GM12878 (cell line): ENCODE measurements around the gene GRIA4. TPM values are rescaled to one million over a fixed set of nuclear protein-coding genes. Genes with fewer than 3 reads are reported as not detected.

Experiments
- CREB1 ChIP-seq: IDR thresholded peaks from 2 replicates; pipeline ENCODE4 v1.6.1; 2012; ENCODE audit warnings: low read depth, mild to moderate bottlenecking, inconsistent platforms
- MYB ChIP-seq: fragments of 150-350 bp; IDR thresholded peaks from 2 replicates; pipeline ENCODE4 v1.6.1; 2014; ENCODE audit warnings: mild to moderate bottlenecking, low read depth, low read length, borderline replicate concordance
- NBN ChIP-seq: fragments of 450-650 bp; IDR thresholded peaks from 2 replicates; pipeline ENCODE4 v1.6.1; 2016
- polyA plus RNA-seq, 11 experiments: library from polyadenylated mRNA; depleted of rRNA in 4 of 11; unstranded in 6 of 11; stranded (reverse) in 5 of 11; fragments of >200 nt; fragmentation: Nextera tagmentation in 4 of 11; fragmentation: Illumina TruSeq in 1 of 11; extraction: Ambion mirVana in 4 of 11; extraction: Trizol in 1 of 11; gene quantifications; 1 replicate in 1 of 11; 2 replicates in 10 of 11; pipeline versions ENCODE4 v1.2.1 to v1.2.3, GENCODE V29; 2011 to 2016; ENCODE audit warnings: inconsistent platforms in 2 of 11, missing spikeins in 2 of 11, low read depth in 1 of 11
- total RNA-seq, 4 experiments: library from RNA; depleted of rRNA in 3 of 4; stranded (reverse); fragments of >200 nt in 3 of 4; fragmentation: Illumina TruSeq in 1 of 4; extraction: Trizol in 1 of 4; gene quantifications; 2 replicates each; pipeline versions ENCODE4 v1.2.1 to v1.2.3, GENCODE V29; 2013 to 2021
- TF ChIP-seq, protein P1 (sequence below): fragments of 450-650 bp; formaldehyde crosslinking; IDR thresholded peaks from 2 replicates; pipeline ENCODE4 v1.4.0; 2022; ENCODE audit warnings: mild to moderate bottlenecking, moderate library complexity
- TF ChIP-seq, protein P2 (sequence below): fragments of 450-650 bp; IDR thresholded peaks from 2 replicates; pipeline ENCODE4 v1.6.1; 2017; ENCODE audit warnings: mild to moderate bottlenecking
- TF ChIP-seq, protein P3 (sequence below): IDR thresholded peaks from 2 replicates; pipeline ENCODE4 v1.6.1; 2012; ENCODE audit warnings: mild to moderate bottlenecking, low read depth, low read length
- TF ChIP-seq, protein P4 (sequence below): IDR thresholded peaks from 2 replicates; pipeline ENCODE4 v1.6.1; 2012; ENCODE audit warnings: low read length, inconsistent platforms

The GRIA4 gene
- total and polyA plus RNA-seq, 10 of the 15 experiments (the other 5 are each of a cell fraction or from before 2014, with no cell fraction given), result 0.04 TPM; not detected in 9

DNA sequence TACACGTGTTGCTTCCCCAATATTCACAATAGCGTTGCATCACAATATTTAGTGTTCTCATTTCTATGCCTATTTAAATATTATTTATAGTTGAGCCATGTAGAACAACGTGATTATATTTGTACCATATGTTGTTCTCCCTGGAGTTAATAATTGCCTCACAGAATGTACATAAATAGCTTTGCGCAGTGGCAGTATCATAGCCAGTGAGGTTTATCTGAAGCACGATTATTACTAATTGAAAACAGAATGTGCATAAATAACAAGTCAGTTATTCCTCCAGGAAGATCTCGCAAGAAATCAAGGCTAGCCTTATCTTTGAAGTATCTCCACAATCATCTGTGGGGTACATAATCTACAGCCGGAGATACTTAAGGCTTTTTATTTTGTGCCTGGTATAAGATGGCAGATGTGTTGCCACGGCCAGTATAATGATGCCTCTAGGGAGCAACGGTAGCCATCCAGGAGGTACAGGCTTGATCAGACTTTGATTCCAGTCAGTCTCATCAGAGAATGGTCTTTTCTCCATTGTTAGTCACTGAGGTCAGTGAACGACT is 214.7 kb downstream of the GRIA4 start (continued):
- TF ChIP-seq, protein P1, sequence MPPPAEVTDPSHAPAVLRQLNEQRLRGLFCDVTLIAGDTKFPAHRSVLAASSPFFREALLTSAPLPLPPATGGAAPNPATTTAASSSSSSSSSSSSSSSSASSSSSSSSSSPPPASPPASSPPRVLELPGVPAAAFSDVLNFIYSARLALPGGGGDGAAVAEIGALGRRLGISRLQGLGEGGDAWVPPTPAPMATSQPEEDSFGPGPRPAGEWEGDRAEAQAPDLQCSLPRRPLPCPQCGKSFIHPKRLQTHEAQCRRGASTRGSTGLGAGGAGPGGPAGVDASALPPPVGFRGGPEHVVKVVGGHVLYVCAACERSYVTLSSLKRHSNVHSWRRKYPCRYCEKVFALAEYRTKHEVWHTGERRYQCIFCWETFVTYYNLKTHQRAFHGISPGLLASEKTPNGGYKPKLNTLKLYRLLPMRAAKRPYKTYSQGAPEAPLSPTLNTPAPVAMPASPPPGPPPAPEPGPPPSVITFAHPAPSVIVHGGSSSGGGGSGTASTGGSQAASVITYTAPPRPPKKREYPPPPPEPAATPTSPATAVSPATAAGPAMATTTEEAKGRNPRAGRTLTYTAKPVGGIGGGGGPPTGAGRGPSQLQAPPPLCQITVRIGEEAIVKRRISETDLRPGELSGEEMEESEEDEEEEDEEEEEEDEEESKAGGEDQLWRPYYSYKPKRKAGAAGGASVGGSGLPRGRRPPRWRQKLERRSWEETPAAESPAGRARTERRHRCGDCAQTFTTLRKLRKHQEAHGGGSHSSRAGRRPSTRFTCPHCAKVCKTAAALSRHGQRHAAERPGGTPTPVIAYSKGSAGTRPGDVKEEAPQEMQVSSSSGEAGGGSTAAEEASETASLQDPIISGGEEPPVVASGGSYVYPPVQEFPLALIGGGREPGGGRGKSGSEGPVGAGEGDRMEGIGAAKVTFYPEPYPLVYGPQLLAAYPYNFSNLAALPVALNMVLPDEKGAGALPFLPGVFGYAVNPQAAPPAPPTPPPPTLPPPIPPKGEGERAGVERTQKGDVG (CRISPR knock-in tag), result no peak
- TF ChIP-seq MYB (no peak), NBN (no peak), CREB1 (no peak)
- TF ChIP-seq, protein P2, sequence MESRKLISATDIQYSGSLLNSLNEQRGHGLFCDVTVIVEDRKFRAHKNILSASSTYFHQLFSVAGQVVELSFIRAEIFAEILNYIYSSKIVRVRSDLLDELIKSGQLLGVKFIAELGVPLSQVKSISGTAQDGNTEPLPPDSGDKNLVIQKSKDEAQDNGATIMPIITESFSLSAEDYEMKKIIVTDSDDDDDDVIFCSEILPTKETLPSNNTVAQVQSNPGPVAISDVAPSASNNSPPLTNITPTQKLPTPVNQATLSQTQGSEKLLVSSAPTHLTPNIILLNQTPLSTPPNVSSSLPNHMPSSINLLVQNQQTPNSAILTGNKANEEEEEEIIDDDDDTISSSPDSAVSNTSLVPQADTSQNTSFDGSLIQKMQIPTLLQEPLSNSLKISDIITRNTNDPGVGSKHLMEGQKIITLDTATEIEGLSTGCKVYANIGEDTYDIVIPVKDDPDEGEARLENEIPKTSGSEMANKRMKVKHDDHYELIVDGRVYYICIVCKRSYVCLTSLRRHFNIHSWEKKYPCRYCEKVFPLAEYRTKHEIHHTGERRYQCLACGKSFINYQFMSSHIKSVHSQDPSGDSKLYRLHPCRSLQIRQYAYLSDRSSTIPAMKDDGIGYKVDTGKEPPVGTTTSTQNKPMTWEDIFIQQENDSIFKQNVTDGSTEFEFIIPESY, result no peak
- TF ChIP-seq, protein P3, sequence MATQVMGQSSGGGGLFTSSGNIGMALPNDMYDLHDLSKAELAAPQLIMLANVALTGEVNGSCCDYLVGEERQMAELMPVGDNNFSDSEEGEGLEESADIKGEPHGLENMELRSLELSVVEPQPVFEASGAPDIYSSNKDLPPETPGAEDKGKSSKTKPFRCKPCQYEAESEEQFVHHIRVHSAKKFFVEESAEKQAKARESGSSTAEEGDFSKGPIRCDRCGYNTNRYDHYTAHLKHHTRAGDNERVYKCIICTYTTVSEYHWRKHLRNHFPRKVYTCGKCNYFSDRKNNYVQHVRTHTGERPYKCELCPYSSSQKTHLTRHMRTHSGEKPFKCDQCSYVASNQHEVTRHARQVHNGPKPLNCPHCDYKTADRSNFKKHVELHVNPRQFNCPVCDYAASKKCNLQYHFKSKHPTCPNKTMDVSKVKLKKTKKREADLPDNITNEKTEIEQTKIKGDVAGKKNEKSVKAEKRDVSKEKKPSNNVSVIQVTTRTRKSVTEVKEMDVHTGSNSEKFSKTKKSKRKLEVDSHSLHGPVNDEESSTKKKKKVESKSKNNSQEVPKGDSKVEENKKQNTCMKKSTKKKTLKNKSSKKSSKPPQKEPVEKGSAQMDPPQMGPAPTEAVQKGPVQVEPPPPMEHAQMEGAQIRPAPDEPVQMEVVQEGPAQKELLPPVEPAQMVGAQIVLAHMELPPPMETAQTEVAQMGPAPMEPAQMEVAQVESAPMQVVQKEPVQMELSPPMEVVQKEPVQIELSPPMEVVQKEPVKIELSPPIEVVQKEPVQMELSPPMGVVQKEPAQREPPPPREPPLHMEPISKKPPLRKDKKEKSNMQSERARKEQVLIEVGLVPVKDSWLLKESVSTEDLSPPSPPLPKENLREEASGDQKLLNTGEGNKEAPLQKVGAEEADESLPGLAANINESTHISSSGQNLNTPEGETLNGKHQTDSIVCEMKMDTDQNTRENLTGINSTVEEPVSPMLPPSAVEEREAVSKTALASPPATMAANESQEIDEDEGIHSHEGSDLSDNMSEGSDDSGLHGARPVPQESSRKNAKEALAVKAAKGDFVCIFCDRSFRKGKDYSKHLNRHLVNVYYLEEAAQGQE, result no peak
- TF ChIP-seq, protein P4, sequence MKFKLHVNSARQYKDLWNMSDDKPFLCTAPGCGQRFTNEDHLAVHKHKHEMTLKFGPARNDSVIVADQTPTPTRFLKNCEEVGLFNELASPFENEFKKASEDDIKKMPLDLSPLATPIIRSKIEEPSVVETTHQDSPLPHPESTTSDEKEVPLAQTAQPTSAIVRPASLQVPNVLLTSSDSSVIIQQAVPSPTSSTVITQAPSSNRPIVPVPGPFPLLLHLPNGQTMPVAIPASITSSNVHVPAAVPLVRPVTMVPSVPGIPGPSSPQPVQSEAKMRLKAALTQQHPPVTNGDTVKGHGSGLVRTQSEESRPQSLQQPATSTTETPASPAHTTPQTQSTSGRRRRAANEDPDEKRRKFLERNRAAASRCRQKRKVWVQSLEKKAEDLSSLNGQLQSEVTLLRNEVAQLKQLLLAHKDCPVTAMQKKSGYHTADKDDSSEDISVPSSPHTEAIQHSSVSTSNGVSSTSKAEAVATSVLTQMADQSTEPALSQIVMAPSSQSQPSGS, result no peak
